ENCODE results near the gene NTM.

GRCh38 chr11:131662317-131662972, 292.0 kb downstream of the NTM start:
- TF ChIP-seq POLR2AphosphoS5 (IDR thresholded peaks at IDR 0.05; ENCODE audit: borderline replicate concordance, low read depth, low read length) (no peak), EZH2 (IDR thresholded peaks at IDR 0.05) (no peak), FOXP2 (optimal IDR thresholded peaks at IDR 0.05; ENCODE audit: control extremely low read depth, extremely low read length, insufficient read depth) (no peak)
